GM08714 (cell line): Measurements from ENCODE around the gene FAM180A.

Experiments
- H3K4me3 ChIP-seq: fragments of 200-500 bp; sonication (Bioruptor generic); 2 replicates; pipeline ENCODE4 v1.5.1; 2014; ENCODE audit warnings: mild to moderate bottlenecking, low read length, inconsistent platforms
- ZNF274 ChIP-seq: IDR thresholded peaks from 2 replicates; pipeline ENCODE4 v1.6.1; 2012; ENCODE audit warnings: mild to moderate bottlenecking, low read depth, low read length

FAM180A gene

GRCh38 chr7:135683609-135684008, 65.0 kb downstream of the FAM180A start:
- H3K4me3 ChIP-seq: no peak overlapping the region
- TF ChIP-seq ZNF274: no peak

GRCh38 chr7:135682191-135682590, 66.4 kb downstream of the FAM180A start:
- no peak overlapping the region for H3K4me3 ChIP-seq
- no peak for TF ChIP-seq ZNF274

- H3K4me3 ChIP-seq: no peak overlapping the region
- TF ChIP-seq ZNF274: no peak
Measured at GRCh38 chr7:135681762-135682161, 66.9 kb downstream of the FAM180A start.
